HG02571 (cell line): ENCODE results near the gene HIRIP3.
A peak's percentile ranks its signal among the peaks of the same experiment; 100 is the strongest.
"Not testable (repeated sequence)": the region's sequence is repeated elsewhere in the genome, so short reads cannot be mapped to it uniquely, and the experiment has no call there.

Source experiments
- ATAC-seq: cut with Tn5 transposase; IDR thresholded peaks from one replicate; pipeline ENCODE4 v1.9.1; 2021; ENCODE audit warnings: mild to moderate bottlenecking, moderate library complexity; ENCODE audit not compliant: unreplicated experiment

HIRIP3 gene

DNA sequence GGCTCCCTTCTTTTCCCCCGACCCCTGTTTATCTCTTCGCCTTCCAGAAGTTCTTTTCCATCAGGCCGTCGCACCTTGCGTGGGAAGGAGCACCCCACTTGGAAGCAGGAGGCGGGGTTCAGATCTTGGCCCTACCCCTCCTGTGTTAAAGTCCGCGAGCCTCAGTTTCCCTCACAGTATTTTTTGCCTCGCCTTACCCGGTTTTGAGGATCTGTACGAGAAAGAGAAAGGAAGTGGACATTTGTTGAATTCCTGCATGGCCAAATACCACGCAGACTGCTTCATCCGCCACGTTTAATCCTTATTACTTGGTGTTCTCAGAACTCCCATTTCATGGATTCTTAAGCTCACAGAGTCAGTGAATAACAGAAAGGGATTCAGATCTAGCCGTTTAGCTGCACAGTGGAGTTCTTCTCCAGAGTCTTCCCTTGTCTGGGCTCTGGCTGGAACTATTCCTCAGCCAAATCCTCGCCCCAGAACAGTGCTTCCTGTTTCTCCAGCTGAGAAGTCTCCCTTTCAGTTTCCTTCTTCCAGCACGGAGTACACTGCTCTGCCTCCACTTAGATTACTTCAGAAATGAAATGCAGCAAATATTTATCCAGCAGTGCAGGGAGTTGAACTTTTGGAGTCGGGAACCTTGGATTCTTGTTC, 32.9 kb downstream of the HIRIP3 start:
- ATAC-seq: no peak

DNA sequence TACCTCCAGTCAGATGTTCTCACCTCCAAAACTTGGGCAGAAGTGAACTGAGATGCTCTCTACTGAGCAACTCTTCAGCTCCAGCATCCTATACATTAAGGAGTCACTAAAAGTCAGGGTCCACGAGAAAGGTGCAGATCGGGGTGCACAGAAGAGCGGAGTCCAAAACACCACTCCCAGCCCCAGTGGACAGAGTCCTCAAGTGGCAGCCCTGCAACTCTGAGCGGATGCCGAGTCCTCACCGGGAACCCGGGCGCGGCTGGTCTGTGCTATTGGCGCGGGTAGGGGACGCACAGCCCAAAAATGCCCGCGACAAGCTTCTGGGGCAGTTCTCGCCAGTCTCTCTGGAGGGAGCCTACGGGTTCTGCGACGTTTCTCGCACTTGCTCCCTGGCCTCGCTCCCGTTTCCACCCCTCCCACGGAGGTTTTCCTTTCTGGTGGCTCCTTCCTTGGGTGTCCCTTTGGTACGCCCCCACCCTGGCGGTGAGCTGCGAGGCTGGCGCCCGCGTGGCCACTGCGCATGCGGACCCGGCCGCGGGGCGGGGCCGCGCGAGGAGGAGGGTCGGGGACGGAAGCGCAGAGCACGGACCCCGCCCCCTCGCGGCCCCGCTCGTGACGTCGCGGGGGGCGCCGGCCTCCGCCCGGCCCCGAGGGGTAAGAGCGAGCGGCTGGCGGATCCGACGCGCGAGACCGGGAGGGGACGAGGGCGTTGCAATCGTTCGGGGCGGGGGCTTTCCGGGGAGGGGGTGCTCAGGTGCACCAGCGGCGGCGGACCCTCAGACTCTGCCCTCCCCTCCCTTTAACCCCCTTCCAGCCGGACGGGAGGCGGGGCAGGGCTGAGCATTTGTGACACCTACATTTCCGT, 33.7 kb downstream of the HIRIP3 start, which contains the start of gene TMEM219:
TSS of gene TMEM219 (plus strand) at position 601 of the 865 bp plus-strand sequence. CDS start 1,065 bp downstream, outside the sequence.
- ATAC-seq: peak; percentile 84

DNA sequence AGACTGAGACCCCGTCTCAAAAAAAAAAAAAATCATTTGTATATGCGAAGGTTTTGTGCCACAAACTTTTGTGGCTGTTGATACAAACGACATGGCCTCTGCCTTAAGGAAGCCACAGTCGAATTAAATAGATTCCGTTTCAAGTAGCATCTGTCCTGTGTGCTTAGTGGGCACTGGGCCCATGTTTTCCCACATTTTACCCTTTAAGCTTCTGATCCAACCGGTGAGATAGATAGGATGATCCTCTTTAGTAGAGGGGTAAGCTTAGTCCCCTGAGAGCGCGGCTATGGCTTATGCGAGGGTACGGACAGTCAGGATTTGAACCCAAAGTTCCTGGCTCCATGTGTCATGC, 34.3 kb downstream of the HIRIP3 start:
- ATAC-seq: no peak

DNA sequence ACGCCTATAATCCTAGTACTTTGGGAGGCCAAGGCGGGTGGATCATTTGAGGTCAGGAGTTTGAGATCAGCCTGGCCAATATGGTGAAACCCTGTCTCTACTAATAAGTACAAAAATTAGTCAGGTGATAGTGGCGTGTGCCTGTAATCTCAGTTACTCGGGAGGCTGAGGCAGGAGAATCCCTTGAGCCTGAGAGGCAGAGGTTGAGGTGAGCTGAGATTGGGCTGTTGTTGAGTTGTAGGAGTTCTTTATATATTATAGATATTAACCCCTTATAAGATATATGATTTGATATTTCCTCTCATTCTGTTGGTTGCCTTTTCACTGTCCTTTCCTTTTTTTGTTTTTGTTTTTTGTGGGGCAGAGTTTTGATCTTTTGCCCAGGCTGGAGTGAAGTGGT, 35.6 kb downstream of the HIRIP3 start:
- not testable (repeated sequence) for ATAC-seq

DNA sequence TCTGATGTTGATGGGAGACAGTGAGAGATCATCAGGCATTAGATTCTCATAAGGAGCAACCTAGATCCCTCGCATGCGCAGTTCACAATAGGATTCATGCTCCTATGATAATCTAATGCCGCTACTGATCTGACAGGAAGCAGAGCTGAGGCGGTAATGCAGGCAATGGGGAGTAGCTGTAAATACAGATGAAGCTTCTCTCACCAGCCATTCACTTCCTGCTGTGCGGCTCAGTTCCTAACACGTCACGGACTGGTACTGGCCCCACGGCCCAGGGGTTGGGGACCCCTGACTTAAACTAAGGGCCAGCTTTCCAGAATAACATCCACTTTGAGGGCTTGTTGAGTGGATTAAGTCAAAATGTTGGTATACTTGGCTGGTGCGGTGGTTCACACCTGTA, 36.1 kb downstream of the HIRIP3 start:
- ATAC-seq: no peak

DNA sequence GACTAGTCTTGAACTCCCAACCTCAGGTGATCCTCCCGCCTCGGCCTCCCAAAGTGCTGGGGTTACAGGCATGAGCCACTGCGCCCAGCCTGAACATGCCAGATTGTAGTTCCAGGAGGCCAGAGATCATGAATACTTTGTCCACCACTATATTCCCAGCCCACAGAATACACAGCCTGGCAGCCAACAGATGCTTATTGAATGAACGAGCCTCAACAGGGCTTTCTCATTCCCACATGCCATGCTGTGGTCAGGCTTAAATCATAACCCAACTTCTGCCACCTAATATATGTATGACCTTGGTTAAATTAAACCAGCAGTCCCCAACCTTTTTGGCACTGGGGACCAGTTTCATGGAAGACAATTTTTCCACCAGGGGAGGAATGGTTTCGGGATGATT, 36.7 kb downstream of the HIRIP3 start:
- ATAC-seq: no peak

DNA sequence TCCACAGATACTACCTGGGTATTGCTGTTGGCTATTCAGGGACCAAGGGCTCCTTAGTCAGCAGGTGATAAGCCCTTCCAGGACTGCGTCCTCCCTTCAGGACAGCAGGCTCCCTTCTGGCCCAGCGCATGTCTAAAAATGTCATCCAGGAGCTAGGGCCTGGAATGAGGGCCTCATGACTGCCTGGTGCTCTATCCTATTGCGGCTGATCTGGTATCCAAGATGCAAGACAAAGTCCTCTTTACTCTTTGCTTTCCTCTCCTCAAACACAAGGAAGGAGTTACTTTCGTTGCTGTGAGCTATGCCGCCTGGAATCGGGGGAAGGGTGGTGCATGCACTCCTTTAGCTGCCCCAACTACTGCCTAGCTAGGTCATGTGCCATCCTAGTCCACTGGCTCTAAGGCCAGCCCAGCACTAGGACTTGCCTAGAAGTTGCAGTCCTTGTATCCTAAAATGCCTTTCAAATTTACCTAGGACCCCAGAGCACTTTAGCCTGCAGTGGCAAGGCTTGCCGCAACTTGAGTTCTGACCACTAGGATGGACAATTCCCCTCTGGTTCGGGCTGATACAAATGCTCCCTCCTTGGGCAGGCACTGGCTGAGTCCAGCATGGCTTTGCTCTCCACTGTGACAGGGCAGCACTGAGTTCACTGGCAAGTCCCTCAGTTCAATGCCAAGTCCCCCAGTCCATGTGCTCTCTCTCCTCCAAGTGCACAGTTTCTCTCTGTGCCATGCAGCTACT, 43.6 kb downstream of the HIRIP3 start:
- ATAC-seq: no peak

DNA sequence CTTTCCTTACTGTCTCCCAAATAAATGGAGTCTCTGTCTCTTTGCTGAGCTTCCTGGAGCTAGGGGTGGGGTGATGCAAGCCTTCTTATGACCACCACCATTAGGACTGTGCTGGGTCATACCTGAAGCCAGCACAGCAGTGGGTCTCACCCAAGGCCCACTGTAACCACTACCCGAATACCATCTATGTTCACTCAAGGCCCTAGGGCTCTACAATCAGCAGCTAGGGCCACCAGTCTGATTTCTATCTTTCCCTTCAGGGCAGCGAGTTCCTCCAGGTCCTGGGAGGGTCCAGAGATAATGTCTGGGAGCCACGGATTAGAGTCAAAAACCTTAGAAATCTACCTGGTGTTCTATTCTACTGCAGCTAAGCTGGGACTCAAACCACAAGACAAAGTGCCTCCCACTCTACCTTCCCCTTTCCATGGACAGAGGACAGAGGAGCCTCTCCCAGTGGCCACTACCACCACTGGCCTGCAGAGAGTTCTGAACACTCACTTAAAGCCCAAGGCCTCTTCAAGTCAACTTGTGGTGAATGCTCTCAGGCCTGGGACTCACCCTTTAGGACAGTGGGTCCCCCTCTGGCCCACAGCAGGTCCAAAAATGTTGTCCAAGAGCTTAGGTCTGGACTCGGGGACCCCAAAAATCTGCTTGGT, 44.5 kb downstream of the HIRIP3 start:
- ATAC-seq: no peak

DNA sequence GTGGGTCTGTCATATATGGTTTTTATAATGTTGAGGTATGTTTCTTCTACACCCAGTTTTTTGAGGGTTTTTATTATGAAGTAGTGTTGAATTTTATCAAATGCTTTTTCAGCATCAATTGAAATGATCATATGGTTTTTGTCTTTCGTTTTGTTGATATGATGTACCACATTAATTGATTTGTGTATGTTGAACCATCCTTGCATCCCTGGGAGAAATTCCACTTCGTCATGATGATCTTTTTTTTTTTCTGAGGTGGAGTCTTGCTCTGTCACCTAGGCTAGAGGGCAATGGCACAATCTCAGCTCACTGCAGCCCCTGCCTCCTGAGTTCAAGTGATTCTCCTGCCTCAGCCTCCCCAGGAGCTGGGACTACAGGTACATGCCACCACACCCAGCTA, 47.5 kb downstream of the HIRIP3 start:
- ATAC-seq: no peak

DNA sequence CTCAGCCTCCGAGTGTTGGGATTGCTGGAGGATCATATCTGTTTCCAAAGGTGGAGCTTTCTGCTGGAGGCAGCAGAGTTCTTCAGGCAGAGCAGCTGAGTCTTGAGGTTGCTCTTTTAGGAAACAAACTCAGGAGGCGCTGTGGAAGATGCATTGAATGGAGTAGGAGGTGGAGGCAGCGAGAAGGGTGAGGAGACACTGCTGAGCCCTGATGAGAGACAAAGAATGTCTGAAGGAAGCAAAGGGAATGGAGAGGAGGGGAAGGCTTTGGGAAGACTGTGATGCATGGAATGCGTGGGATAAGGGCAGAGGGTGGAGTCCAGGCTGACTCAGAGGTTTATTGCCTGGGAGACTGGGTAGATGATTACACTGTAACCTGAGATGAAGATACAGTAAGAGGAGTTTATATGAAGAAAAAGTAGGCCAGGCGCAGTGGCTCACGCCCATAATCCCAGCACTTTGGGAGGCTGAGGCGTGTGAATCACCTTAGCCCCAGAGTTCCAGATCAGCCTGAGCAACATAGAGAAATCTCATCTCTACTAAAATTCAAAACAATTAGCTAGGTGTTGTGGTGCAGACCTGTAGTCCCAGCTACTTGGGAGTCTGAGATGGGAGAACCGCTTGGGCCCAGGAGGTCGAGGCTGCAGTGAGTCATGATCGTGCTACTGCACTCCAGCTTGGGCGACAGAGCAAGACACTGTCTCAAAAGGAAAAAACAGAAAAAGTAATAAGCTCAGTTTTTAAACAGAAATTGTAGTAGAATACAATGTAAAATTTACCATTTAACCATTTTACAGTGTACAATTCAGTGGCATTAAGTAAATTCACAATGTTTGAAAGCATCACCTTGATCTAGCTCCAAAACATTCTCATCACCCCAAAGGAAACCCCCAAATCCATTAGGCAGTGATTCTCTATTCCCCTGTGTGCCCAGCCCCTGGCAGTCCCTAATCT, 51.3 kb downstream of the HIRIP3 start:
- no peak for ATAC-seq
